Muscle of back (tissue), 13 donors: ENCODE data around the gene EPS8. TPM values are rescaled to one million over a fixed set of nuclear protein-coding genes. Genes with fewer than 3 reads are reported as not detected.

Source experiments
- DNase-seq, 3 donors: peaks; one replicate each; pipeline versions ENCODE4 v3.0.0 to v3.0.0-alpha.2; 2013
- long read RNA-seq, 9 donors: transcript quantifications; one replicate each; lab custom pipeline, GENCODE V29; 2026
- polyA plus RNA-seq, 10 donors: library from polyadenylated mRNA; unstranded; fragments of 120-200 nt; gene quantifications; one replicate each; pipeline ENCODE4 v1.2.1, GENCODE V29; 2013; ENCODE audit not compliant: insufficient read length in 10 of 10

EPS8 gene
- polyA plus RNA-seq: 10 to 100 TPM; 34.3 to 52.8 (median 39.8) TPM
- long read RNA-seq, donor 1, partial matches to known transcripts: 0 of 2 reads
- long read RNA-seq, donor 1, other reads (novel, unspliced or antisense): 0 of 2 reads
- long read RNA-seq, donor 2, partial matches to known transcripts: 0 of 5 reads
- long read RNA-seq, donor 2, other reads (novel, unspliced or antisense): 0 of 5 reads
- long read RNA-seq, donor 3: 0 reads
- long read RNA-seq, donor 4, partial matches to known transcripts: 0 of 2 reads
- long read RNA-seq, donor 4, other reads (novel, unspliced or antisense): 0 of 2 reads
- long read RNA-seq, donor 5, partial matches to known transcripts: 7 of 8 reads
- long read RNA-seq, donor 5, other reads (novel, unspliced or antisense): 0 of 8 reads
- long read RNA-seq, donor 6: 0 reads
- long read RNA-seq, donor 7, partial matches to known transcripts: 0 of 6 reads
- long read RNA-seq, donor 7, other reads (novel, unspliced or antisense): 0 of 6 reads
- long read RNA-seq, donor 8, partial matches to known transcripts: 0 of 1 reads
- long read RNA-seq, donor 8, other reads (novel, unspliced or antisense): 0 of 1 reads
- long read RNA-seq, donor 9: 0 reads

GRCh38 chr12:15789220-15790171 is at the start of gene EPS8:
EPS8 (minus strand) TSS chr12:15789388; CDS start chr12:15682951, 106,437 bp downstream.
- peak; percentile 91 to 97 (median 94) for DNase-seq

GRCh38 chr12:15837141-15837790 is 48.1 kb upstream of the EPS8 start:
- peak; percentile 63 to 78 (median 77) for DNase-seq

GRCh38 chr12:15834575-15834974 is 45.4 kb upstream of the EPS8 start:
- DNase-seq: no peak

- DNase-seq: no peak
These were observed 42.3 kb upstream of the EPS8 start for GRCh38 chr12:15831315-15831978.

GRCh38 chr12:15830538-15830937 is 41.4 kb upstream of the EPS8 start:
- DNase-seq: peak in 2 of 3 donors; percentile 66 to 73

- DNase-seq: peak in 2 of 3 donors; percentile 39 to 49
These were observed 40.8 kb upstream of the EPS8 start for GRCh38 chr12:15829949-15830348.

GRCh38 chr12:15829255-15829654 is 40.1 kb upstream of the EPS8 start:
- no peak for DNase-seq

GRCh38 chr12:15827136-15827535 is 37.9 kb upstream of the EPS8 start:
- no peak for DNase-seq

GRCh38 chr12:15824516-15824915 is 35.3 kb upstream of the EPS8 start:
- DNase-seq: no peak

- no peak for DNase-seq
These were observed 34.4 kb upstream of the EPS8 start for GRCh38 chr12:15823360-15824128.

- no peak for DNase-seq
These were observed 30.7 kb upstream of the EPS8 start for GRCh38 chr12:15819644-15820437.

GRCh38 chr12:15818418-15818817 is 29.2 kb upstream of the EPS8 start:
- no peak for DNase-seq

- no peak for DNase-seq
These were observed 26.5 kb upstream of the EPS8 start for GRCh38 chr12:15815730-15816129.

GRCh38 chr12:15811214-15812127 is 22.3 kb upstream of the EPS8 start:
- peak; percentile 86 to 95 (median 88) for DNase-seq

GRCh38 chr12:15808652-15809051 is 19.5 kb upstream of the EPS8 start:
- DNase-seq: peak in 1 of 3 donors; percentile 60

GRCh38 chr12:15808250-15808649 is 19.1 kb upstream of the EPS8 start:
- DNase-seq: no peak

- DNase-seq: no peak
These were observed 17.6 kb upstream of the EPS8 start for GRCh38 chr12:15806826-15807225.
